IPS DF 6.9 (cell line): ENCODE data around the gene CDH15.
"Not testable (repeated sequence)": the region's sequence is repeated elsewhere in the genome, so short reads cannot be mapped to it uniquely, and the experiment has no call there.

Source experiments
- DNase-seq: peaks from one replicate; pipeline ENCODE4 v3.0.0-alpha.2; 2013; ENCODE audit warnings: low read depth, low spot score
- H3K27ac ChIP-seq: one replicate; pipeline ENCODE4 v1.5.1; 2013; ENCODE audit warnings: low read length, control low read depth
- H3K27me3 ChIP-seq: 2 replicates; pipeline ENCODE4 v1.6.1; 2013; ENCODE audit warnings: mild to moderate bottlenecking, low read length; ENCODE audit not compliant: control insufficient read depth, insufficient read depth
- H3K36me3 ChIP-seq: 2 replicates; pipeline ENCODE4 v1.6.1; 2013; ENCODE audit warnings: low read length; ENCODE audit not compliant: control insufficient read depth, insufficient read depth
- H3K4me1 ChIP-seq: 2 replicates; pipeline ENCODE4 v1.6.1; 2013; ENCODE audit warnings: low read length; ENCODE audit not compliant: control insufficient read depth, insufficient read depth
- H3K4me3 ChIP-seq: 2 replicates; pipeline ENCODE4 v1.5.1; 2013; ENCODE audit warnings: mild to moderate bottlenecking, low read length
- H3K9me3 ChIP-seq: 2 replicates; pipeline ENCODE4 v1.6.1; 2013; ENCODE audit warnings: low read length, inconsistent platforms; ENCODE audit not compliant: control insufficient read depth, insufficient read depth
- WGBS: extraction: QIAGEN DNeasy Blood & Tissue Kit; methylation state at CpG from one replicate; pipeline ENCODE4 v1.1.7; 2013; ENCODE audit warnings: mixed read lengths, missing lambda C conversion rate; ENCODE audit not compliant: insufficient read length, insufficient coverage; 5-methylcytosine and 5-hydroxymethylcytosine counted together

CDH15 gene

DNA sequence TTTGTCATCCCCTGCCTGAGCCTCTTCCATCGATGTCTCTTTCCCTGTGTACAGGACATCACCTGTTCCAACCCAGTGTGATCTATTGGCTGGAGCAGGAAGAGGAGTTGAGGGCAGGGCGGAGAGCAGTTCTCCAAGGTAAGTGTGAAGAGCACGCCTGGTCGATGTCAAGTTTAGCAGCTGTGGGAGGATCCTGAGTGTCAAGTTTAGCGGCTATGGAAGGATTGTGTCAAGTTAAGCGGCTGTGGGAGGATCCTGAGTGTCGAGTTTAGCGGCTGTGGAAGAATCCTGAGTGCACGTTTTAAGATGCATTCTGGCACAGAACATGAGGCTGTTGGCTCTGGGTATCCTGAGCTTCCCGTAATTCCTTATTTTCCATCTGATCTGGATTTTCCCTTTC, 53.1 kb downstream of the CDH15 start:
- peaks cover 40% of the 10 kb centered on the region for H3K36me3 ChIP-seq
- H3K27ac ChIP-seq, result no peak overlapping the region
- H3K27me3 ChIP-seq, result no peaks in the 10 kb centered on the region
- WGBS, result no CpG with 5 or more reads among the region's 10 CpGs
- no peak overlapping the region for H3K4me3 ChIP-seq
- DNase-seq, result no peak
- peaks cover 2% of the 10 kb centered on the region; the same call in 1 of the 2 replicates for H3K9me3 ChIP-seq
- H3K4me1 ChIP-seq, result no peaks in the 10 kb centered on the region

GRCh38 chr16:89230255-89230654, 58.7 kb downstream of the CDH15 start:
- Histone ChIP-seq H3K27me3 (no peaks in the 10 kb centered on the region), H3K4me1 (no peaks in the 10 kb centered on the region), H3K4me3 (no peak overlapping the region), H3K9me3 (peaks cover 2% of the 10 kb centered on the region; the same call in 1 of the 2 replicates), H3K27ac (no peak overlapping the region), H3K36me3 (peaks cover 42% of the 10 kb centered on the region)
- DNase-seq, result no peak
- WGBS, result no CpG with 5 or more reads among the region's 14 CpGs

DNA sequence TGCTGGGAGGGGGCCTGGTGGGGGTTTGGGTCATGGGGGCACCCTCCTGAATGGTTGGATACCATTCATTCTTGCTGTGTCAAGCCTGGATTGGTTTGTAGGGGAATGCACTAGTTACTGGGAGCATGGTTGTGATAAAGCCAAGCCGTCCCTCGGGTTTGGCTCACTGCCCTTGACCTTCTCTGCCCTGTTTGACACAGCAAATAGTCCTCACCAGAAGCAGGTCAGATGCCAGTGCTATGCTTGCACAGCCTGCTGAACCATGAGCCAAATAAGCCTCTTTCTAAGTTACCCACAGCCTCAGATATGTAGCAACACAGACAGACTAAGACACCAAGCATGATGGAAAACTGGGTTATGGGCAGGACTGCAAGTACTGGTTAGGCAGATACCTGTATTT, 60.6 kb downstream of the CDH15 start:
- no peaks in the 10 kb centered on the region for H3K27me3 ChIP-seq
- no peaks in the 10 kb centered on the region for H3K9me3 ChIP-seq
- no peak overlapping the region for H3K4me3 ChIP-seq
- no CpG with 5 or more reads among the region's 2 CpGs for WGBS
- H3K4me1 ChIP-seq, result no peaks in the 10 kb centered on the region
- no peak for DNase-seq
- peaks cover 35% of the 10 kb centered on the region for H3K36me3 ChIP-seq
- H3K27ac ChIP-seq, result no peak overlapping the region

- no peak overlapping the region for H3K27ac ChIP-seq
- no peak overlapping the region for H3K4me3 ChIP-seq
- H3K27me3 ChIP-seq, result no peaks in the 10 kb centered on the region
- no CpG with 5 or more reads among the region's 16 CpGs for WGBS
- no peaks in the 10 kb centered on the region for H3K4me1 ChIP-seq
- no peak for DNase-seq
- H3K9me3 ChIP-seq, result no peaks in the 10 kb centered on the region
- H3K36me3 ChIP-seq, result peaks cover 21% of the 10 kb centered on the region
These were observed 62.3 kb downstream of the CDH15 start for GRCh38 chr16:89233678-89234490.

- WGBS, result no CpG with 5 or more reads among the region's 3 CpGs
- H3K4me1 ChIP-seq, result no peaks in the 10 kb centered on the region
- H3K27me3 ChIP-seq, result no peaks in the 10 kb centered on the region
- DNase-seq, result no peak
- H3K36me3 ChIP-seq, result peaks cover 9% of the 10 kb centered on the region
- H3K27ac ChIP-seq, result no peak overlapping the region
- no peak overlapping the region for H3K4me3 ChIP-seq
- H3K9me3 ChIP-seq, result no peaks in the 10 kb centered on the region
These were observed 66.2 kb downstream of the CDH15 start for GRCh38 chr16:89237733-89238132.

DNA sequence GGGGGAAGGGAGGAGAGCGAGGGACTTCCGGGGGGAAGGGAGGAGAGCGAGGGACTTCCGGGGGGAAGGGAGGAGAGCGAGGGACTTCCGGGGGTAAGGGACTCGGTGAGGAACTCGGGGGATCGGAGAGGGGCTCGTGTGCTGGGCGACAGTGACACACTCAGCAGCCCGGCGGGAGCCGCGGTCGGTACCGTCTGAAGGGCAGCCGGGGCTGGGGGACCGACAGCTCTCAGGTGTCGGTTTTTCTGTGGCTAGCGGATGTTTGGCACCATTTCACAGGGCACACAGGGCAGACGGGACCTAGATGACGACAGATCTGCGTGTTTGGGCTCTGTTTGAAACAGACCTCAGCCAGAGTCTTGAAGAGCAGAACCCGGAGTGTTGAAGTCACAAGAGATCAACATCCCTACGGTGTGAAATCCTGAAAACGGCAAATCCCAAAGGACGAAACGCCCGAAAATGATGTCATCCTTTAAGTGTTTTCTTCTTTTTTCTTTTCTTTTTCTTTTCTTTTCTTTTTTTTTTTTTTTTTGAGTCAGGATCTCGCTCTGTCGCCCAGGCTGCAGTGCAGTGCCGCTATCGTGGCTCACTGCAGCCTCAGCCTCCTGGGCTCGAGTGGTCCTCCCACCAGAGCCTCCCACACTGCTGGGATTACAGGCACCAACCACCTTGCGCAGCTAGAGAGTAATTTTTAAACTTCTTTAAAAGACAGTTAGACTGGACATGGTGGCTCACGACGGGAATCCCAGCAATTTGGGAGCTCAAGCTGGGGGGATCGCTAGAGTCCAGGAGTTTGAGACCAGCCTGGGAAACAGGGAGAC, 69.8 kb downstream of the CDH15 start:
- Histone ChIP-seq H3K4me3 (peak overlapping the region; percentile 88), H3K27me3 (no peaks in the 10 kb centered on the region), H3K27ac (no peak overlapping the region), H3K9me3 (no peaks in the 10 kb centered on the region), H3K4me1 (no peaks in the 10 kb centered on the region), H3K36me3 (no peaks in the 10 kb centered on the region)
- DNase-seq, result no peak
- no CpG with 5 or more reads among the region's 39 CpGs for WGBS

DNA sequence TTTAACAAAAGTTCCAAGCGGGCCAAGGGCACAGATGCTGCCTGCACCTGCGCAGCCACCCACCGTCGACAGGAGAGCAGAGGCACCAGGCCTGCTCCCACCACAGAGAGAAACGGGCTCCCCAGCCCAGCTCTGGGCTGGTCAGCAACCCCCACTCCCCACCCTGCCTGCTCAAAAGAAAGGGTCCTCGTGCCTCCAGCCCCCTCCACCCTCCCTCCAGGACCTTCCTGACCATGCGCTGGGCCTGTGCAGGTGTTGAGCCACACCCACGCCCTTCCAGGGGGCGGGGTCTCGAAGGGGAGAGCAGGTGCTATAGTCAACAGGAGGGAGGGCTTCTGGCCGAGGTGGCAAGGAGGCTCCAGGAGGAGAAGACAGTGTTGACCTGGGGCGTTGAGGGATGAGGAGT, 71.2 kb downstream of the CDH15 start:
- WGBS, result no CpG with 5 or more reads among the region's 12 CpGs
- H3K27ac ChIP-seq, result no peak overlapping the region
- H3K4me1 ChIP-seq, result no peaks in the 10 kb centered on the region
- H3K36me3 ChIP-seq, result no peaks in the 10 kb centered on the region
- no peaks in the 10 kb centered on the region for H3K27me3 ChIP-seq
- H3K4me3 ChIP-seq, result no peak overlapping the region
- DNase-seq, result no peak
- no peaks in the 10 kb centered on the region for H3K9me3 ChIP-seq

DNA sequence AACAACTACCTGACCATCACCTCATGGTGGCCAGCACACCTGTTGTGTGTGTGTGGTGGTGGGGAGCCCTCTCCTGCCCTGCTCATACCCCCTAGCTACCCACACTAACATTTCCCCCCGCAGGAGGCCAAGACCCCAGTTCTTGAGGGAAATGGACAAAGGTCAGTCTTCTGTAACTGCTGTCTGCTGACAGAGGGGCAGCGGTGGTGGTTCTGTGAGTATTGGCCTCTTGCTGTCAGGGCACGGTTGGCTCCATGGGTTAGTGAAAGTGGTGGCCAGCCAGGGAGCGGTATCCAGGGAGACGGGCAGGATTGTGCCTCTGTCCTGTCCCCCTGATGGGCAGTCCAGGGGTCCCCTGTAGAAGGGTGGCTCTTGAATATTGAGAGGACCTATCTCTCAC, 72.1 kb downstream of the CDH15 start:
- Histone ChIP-seq H3K4me1 (no peaks in the 10 kb centered on the region), H3K9me3 (no peaks in the 10 kb centered on the region), H3K27me3 (no peaks in the 10 kb centered on the region), H3K27ac (no peak overlapping the region), H3K4me3 (no peak overlapping the region), H3K36me3 (no peaks in the 10 kb centered on the region; the same call in 1 of the 2 replicates)
- DNase-seq, result no peak
- no CpG with 5 or more reads among the region's 5 CpGs for WGBS

DNA sequence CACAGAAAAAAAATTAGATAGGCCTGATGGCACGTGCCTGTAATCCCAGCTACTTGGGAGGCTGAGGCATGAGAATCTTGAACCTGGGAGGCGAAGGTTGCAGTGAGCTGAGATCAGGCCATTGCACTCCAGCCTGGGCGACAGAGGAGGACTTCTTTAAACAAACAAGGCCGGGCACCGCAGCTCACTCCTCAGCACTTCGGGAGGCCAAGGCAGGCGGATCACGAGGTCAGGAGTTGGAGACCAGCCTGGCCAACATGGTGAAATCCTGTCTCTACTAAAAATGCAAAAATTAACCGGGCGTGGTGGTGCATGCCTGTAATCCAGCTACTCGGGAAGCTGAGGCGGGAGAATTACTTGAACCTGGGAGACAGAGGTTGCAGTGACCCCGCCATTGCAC, 72.7 kb downstream of the CDH15 start:
- not testable (repeated sequence) for H3K4me3 ChIP-seq, DNase-seq, H3K27me3 ChIP-seq, H3K36me3 ChIP-seq, H3K27ac ChIP-seq, H3K4me1 ChIP-seq, H3K9me3 ChIP-seq
- no CpG with 5 or more reads among the region's 13 CpGs for WGBS

DNA sequence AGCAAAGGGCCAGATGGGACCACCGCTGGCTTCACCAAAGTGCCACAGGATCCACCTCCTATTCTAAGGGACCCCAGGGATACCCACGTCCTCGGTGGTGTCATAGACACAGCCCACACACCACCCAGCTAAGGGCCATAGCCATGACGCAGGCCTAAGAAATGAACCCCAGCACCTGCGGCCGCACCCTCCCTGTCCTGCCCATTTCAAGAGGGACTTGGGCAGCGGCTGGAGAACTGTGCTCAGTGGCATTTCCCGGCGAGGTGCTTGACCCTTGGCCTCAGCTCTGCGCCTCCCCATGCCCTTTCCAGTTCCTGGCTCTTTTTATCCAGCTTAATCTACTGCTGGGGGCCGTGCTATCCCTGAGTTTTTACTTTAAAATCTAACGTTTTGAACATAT, 73.2 kb downstream of the CDH15 start:
- Histone ChIP-seq H3K27ac (no peak overlapping the region), H3K9me3 (no peaks in the 10 kb centered on the region), H3K4me3 (no peak overlapping the region), H3K4me1 (no peaks in the 10 kb centered on the region), H3K27me3 (no peaks in the 10 kb centered on the region), H3K36me3 (no peaks in the 10 kb centered on the region; the same call in 1 of the 2 replicates)
- no peak for DNase-seq
- no CpG with 5 or more reads among the region's 12 CpGs for WGBS
